Measurements from ENCODE around the gene SMIM35.

SMIM35 gene

GRCh38 chr11:118086913-118087768, at the start of gene SMIM35:
Gene SMIM35 (minus strand): TSS chr11:118086963. CDS start chr11:118086757, 206 bp downstream.
- no peak for DNase-seq

DNA sequence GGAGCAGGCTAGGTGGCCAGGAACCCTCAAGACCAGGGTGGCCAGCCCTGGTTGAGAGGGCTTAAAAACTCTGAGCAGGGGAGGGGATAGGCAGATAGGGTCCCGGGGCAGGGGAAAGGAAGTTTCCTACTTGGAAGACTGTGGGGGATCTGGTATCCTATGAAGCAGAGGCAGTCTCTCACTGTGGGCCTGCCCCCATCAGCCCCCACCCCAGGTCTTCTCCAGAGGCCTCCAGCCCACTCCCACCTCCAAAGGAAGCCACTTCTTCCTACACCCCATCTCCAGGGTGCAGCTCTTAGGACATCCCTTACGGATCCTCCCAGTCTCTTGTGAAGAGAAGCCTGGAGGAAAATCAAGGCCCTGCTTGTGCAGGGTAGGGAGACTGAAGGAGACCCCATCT, 49.6 kb upstream of the SMIM35 start:
- no peak for DNase-seq

DNA sequence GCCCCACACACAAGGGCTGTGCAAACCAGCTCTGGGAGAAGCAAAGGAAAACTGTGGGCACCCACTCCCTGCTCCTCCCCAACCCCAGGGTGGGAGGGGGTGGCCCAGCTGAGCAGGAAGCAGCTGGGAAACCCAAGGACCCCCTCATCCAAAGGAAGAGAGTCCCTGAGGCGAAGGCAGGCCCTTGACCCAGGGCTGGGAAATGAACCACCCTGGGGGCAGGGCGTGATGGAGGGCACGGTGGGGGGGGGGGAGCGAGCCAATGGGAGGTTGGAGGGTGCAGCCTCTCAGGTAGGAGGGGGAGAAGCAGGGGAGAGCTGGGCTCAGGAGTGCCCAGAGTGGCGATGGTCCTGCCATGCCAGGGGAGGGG, 49.0 kb upstream of the SMIM35 start:
- no peak for DNase-seq

- no peak for DNase-seq
Observed at GRCh38 chr11:118135051-118135795, 48.5 kb upstream of the SMIM35 start.

DNA sequence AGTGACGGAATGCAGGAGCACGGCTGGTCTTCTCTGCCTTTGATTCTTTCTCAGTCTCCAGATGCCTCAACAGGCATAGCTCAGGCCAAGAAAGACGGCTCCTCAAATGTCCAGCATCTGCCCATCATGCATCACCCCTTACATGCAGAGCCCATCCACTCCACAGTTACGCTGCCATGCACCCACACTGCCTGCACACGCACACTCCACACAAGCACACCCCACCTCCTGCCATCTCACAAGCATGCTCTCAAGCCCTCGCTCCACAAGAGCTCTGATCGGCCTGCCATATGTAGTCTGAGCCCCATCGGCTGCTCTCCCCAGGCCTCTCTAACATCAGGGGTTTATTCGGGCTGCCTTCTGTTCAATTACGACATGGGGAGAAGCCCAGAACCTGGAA, 47.1 kb upstream of the SMIM35 start:
- no peak for DNase-seq

- DNase-seq = no peak
Observed at GRCh38 chr11:118132385-118133151, 45.8 kb upstream of the SMIM35 start.

DNA sequence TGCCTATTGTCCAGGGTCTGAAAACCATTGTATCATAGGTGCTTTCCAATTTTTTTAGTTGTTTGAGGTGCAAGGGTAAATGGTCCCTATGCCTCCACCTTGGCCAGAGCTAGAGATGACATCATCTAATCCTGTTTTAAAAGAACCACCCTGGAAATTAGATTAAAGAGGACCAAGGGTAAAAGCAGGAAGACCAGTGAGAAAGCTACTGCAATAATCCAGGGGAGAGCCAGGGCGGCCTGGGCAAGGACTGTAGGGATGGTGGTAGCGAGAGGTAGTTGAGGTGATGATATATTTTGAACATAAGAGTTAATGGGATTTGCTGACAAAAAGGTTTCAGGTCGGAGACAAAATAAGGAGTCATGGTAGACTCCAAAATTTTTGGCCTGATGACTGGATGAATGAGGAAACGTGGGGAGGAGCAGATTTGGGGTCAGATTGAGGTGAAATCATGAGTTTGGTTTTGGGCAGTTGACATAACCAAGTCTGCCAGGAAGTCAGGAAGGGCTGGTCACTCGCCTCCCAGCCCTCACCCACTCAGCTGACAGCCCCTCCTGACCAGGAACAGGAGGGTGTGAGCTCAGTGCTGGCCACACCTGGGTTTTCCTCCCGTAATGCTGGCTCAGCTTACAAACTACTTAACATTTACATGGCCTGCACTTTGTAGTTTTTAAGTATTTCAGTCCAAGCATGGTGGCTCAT, 42.9 kb upstream of the SMIM35 start:
- no peak for DNase-seq

DNA sequence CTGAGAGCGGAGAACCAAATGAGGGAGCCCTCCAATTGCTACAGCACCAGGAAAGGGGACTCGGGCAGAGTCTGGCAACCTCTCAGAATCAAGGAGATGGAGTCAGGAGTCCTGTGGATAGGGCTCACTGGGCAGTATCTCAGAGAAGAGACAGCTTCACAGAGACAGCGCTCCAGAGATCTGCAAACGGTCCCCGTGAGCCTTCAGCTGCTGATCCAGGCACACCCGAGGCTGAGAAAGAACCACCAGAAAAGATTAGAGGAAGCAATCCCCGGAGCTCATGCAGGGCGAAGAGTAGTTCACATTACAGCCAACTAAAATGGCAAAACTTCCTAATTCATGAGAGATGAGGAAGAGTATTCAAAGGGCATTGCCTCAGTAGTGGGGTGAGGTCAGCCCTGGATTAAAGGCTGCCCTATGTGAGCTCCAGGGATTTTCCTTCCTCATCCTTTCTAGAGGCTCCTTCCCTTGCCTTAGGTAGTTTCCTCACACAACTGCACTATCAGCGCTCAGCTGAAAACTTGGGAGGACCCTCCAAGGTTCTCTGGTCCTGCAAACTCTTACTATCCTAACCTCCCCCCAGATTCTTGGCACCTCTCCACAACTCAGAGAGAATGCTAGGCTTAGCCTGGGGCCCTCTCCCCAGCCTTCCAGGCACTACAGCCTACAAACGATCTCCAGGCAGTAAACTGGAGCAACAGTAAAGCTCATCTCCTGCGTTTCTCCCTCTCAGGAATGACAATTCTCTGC, 42.1 kb upstream of the SMIM35 start:
- no peak for DNase-seq

DNA sequence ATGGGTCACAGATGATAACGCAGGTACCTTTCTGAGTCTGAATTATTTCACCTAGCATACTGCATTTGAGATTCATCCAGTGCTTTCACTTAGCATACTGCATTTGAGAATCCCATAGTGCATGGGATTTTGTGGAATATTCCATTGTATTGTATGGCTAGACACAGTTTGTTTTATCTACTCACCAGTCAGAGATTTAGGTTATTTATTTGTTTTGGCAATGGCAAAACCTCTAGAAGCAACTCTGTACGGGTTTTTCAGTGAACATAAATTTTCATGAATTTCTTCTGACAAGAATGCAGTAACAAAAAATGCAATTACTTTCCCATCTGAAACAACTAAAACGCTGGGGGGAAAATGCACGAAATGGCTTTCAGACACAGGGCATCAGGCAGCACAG, 41.5 kb upstream of the SMIM35 start:
- no peak for DNase-seq

DNA sequence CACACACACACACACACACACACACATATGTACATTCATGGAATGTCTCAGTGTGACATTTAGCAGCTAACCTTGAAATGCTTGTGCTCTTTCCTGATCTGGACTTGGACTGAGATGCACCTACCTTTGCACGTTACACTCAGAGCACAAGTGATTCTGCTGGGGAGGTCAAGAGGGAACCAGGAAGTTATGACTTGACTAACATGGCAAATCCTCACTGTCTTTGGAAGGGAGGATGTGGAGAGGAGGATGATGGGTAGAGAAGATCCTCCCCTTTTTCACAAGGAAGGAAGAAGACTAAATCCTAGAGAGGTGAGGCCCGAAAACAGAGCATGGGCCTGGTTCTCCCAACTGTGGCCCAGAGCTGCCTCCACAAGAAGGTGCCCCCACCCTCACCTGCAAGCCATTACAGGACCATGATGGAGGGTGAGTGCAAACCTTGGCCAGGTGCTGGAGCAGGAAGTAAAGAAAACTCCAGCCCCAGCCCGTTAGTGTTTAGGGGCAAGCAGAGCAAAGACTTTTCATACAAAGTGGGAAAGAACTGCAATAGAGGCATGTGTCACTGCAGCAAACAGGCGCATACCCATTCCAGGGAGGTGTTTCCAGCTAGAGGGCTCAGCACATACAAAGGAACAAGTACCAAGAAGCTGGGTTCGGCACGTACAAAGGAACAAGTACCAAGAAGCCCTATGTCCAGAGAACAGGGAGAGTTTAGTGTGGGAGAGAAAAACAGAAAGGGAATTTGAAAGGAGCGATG, 39.5 kb upstream of the SMIM35 start:
- no peak for DNase-seq

DNA sequence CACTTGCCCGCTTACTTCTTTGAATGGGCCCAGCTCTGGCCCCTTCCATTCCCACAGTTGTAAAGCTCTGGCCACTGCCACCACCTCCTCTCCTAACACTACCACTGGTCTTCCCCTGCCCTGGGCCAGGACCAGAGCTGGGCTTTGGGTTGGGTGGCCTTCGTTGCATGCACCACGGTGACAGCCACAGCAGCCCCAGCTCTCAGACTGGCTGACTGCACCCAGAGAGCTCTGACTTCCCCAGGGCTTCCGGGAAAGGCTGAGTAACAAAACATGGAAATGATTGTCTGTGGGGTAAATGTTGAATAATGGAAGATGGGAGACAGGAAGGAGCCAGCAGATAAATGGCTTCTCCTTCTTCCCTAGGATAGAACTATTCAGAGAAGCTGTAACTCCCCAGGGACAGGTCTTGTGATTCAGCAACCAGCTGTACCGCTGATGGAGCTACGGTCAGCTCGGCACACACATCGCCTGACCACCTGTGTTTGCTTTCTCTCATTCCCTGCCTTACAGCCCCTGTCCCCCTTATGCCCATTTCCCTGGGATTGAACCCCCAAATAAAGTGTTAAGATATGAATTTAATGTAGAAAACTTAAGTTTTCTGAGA, 38.3 kb upstream of the SMIM35 start:
- peak; percentile 12 for DNase-seq

- no peak for DNase-seq
Observed at GRCh38 chr11:118120793-118121192, 34.0 kb upstream of the SMIM35 start.

DNA sequence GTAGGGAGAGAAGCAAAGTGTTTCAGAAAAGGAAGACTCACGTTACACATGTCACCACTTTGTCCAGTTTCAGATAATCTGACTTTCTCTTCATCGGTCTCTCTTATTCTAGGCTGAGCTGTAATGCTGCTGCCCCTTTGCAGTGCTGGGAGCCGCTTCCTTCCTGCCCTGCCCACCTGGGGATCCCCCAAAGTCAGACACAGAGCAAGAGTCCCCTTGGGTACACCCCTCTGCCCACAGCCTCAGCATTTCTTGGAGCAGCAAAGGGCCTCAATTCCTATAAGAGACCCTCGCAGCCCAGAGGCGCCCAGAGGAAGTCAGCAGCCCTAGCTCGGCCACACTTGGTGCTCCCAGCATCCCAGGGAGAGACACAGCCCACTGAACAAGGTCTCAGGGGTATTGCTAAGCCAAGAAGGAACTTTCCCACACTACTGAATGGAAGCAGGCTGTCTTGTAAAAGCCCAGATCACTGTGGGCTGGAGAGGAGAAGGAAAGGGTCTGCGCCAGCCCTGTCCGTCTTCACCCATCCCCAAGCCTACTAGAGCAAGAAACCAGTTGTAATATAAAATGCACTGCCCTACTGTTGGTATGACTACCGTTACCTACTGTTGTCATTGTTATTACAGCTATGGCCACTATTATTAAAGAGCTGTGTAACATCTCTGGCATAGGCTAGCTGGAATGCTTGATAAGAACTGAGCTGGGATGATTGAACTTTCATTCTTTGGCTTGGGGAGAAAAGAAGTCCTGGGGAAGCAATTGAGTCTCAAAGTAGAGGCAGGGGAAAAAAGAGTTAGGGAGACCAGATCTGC, 31.2 kb upstream of the SMIM35 start:
- DNase-seq = no peak

- no peak for DNase-seq
Observed at GRCh38 chr11:118115048-118115447, 28.3 kb upstream of the SMIM35 start.

DNA sequence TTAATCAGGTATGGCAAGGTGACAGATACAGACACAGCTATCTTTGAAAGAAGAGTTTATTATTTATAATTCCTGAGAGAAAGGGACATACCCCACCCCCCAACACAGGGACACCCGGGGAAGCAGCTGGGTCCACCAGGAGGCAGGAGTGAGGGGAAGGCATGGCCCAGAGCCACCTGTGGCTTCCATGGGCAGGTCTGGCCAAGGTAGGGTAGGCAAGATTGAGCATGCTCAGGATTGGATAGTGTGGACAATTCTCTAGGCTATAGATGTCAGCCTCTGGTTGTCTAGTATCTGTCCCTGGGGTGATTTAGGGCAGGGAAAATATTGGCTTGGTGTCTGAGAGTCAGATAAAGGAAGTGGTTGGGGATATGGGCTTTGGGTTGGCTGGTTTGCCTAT, 27.5 kb upstream of the SMIM35 start:
- no peak for DNase-seq

GRCh38 chr11:118112711-118113430, 26.1 kb upstream of the SMIM35 start:
- no peak for DNase-seq

GRCh38 chr11:118111744-118112035, 24.9 kb upstream of the SMIM35 start:
- no peak for DNase-seq

DNA sequence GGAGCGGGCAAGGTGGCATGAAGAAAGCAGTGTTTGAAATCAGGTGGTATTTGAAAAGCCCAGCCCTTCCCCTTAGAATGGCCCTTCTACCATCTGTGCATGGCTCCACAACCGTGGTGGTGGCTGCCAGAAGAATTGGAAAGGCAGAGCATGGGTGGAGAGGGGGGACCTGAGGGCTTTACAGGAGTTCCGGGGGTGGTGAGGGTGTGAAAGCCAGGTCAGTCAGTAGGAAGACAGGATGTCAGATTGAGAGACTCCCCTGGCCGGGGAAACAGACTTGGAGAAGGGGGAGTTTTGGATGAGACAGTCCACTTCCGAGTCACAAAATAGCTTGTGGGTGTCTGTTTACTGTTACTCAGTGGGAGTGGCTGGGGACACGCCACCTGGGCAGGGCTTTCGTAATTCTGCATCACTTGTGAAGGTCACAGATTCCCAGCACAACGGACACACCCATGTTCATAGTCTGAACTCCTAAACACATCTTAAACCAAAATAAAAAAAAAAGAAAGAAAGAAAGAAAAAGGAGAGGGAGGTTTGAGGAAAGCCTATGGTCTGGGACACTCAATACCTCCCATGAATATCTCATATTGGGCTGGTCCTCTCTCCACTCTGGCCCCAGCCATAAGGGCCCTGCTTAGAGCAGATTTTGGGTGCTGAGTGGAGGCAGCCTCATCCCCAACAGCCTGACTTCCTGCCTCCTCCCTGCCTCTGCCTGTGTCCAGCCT, 24.4 kb upstream of the SMIM35 start:
- no peak for DNase-seq

GRCh38 chr11:118109231-118109630, 22.5 kb upstream of the SMIM35 start:
- DNase-seq = no peak

Measured in NCI-H1092 (cell line).